ENCODE data around the gene TPO.
A peak's percentile ranks its signal among the peaks of the same experiment; 100 is the strongest.
"Not testable (repeated sequence)": the region's sequence is repeated elsewhere in the genome, so short reads cannot be mapped to it uniquely, and the experiment has no call there.

TPO gene

DNA sequence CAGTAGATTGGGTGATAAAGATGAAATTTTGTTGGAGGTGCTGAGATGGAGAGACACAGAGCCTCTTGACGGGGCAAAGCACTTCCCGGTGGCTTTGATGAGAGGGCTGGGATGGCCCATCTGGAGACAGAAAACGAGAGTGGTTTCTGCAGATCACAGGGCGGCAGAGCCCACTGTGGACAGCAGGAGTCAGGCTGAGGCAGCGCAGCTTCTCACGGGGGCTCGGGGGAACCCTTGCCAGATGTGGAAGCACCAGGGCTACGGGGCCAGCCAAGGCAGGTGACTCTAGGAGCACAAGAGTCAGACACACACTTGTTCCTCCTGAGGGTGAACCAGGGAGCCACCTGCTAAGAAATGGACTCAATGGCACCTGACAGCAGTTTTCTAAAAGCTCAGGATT lies 78.5 kb downstream of the TPO start:
- Histone ChIP-seq H3K27ac (ENCODE audit: poor library complexity, severe bottlenecking) (no peak overlapping the region), H3K27me3 (ENCODE audit: insufficient read depth, poor library complexity, severe bottlenecking) (no peaks in the 10 kb centered on the region), H3K4me1 (ENCODE audit: insufficient read depth, poor library complexity, severe bottlenecking) (no peaks in the 10 kb centered on the region), H3K36me3 (ENCODE audit: low read depth) (no peaks in the 10 kb centered on the region), H3K9me3 (ENCODE audit: severe bottlenecking) (no peaks in the 10 kb centered on the region), H3K4me3 (ENCODE audit: severe bottlenecking) (no peak overlapping the region)
- TF ChIP-seq, protein P1, sequence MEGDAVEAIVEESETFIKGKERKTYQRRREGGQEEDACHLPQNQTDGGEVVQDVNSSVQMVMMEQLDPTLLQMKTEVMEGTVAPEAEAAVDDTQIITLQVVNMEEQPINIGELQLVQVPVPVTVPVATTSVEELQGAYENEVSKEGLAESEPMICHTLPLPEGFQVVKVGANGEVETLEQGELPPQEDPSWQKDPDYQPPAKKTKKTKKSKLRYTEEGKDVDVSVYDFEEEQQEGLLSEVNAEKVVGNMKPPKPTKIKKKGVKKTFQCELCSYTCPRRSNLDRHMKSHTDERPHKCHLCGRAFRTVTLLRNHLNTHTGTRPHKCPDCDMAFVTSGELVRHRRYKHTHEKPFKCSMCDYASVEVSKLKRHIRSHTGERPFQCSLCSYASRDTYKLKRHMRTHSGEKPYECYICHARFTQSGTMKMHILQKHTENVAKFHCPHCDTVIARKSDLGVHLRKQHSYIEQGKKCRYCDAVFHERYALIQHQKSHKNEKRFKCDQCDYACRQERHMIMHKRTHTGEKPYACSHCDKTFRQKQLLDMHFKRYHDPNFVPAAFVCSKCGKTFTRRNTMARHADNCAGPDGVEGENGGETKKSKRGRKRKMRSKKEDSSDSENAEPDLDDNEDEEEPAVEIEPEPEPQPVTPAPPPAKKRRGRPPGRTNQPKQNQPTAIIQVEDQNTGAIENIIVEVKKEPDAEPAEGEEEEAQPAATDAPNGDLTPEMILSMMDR (IDR thresholded peaks at IDR 0.05; ENCODE audit: poor library complexity, severe bottlenecking): no peak
- no peak for ATAC-seq (ENCODE audit: low read depth)
- DNase-seq (ENCODE audit: low spot score): peak; percentile 24

DNA sequence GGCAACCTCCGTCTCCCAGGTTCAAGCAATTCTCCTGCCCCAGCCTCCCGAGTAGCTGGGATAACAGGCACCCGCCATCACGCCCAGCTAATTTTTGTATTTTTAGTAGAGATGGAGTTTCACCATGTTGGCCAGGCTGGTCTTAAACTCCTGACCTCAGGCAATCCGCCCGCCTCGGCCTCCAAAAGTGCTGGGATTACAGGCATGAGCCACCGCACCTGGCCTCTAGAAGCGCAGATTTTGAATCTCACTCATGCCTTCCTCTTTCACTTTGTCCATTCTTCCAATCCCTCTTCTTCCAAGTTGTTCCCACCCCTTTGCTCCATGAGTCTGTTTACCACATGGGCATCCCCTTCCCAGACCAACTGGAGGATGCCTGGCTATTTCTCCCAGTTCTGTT lies 79.0 kb downstream of the TPO start:
- peak; percentile 1 for DNase-seq (ENCODE audit: low spot score)
- not testable (repeated sequence) for ATAC-seq (ENCODE audit: low read depth); H3K4me3 ChIP-seq (ENCODE audit: severe bottlenecking); H3K27me3 ChIP-seq (ENCODE audit: insufficient read depth, poor library complexity, severe bottlenecking); H3K9me3 ChIP-seq (ENCODE audit: severe bottlenecking); H3K4me1 ChIP-seq (ENCODE audit: insufficient read depth, poor library complexity, severe bottlenecking); H3K27ac ChIP-seq (ENCODE audit: poor library complexity, severe bottlenecking); H3K36me3 ChIP-seq (ENCODE audit: low read depth)

DNA sequence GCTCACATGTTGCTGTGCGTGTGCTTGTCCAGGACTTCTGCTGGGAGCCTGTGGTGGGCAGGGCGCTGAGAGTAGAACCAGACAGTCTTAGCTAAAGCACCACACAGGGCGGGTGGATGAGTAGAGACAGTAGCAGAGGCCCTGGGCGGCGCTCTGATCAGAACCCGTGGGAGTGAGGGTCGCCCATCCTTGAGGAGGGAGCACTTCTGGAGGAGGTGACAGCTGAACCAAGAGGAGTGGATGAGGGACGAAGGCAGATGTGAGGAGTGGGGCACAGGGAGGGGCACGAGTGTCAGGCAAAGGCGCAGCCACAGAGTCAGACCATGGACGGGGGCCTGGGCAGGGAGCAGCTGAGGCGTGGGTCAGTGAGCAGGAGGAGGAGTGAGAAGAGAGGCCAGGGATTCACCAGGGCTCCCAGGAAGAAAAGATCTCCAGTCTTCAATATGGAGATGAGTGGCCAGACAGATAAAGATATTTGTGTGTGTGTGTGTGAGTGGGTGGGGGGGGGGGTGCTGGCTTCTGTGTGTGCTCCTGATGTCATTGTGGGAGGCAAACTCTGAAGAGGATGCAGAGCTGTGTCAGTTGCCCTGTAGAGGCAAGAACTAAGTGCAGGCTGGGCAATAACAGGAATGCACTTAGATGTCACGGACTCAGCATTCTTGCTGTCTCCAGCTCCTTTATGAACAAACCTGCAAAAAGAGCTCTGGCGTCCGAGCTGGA lies 79.6 kb downstream of the TPO start:
- H3K4me1 ChIP-seq (ENCODE audit: insufficient read depth, poor library complexity, severe bottlenecking): no peaks in the 10 kb centered on the region
- H3K27ac ChIP-seq (ENCODE audit: poor library complexity, severe bottlenecking): no peak overlapping the region
- TF ChIP-seq, protein P1 (IDR thresholded peaks at IDR 0.05; ENCODE audit: poor library complexity, severe bottlenecking): no peak
- peak; percentile 27 for DNase-seq (ENCODE audit: low spot score)
- no peaks in the 10 kb centered on the region for H3K36me3 ChIP-seq (ENCODE audit: low read depth)
- ATAC-seq (ENCODE audit: low read depth): no peak
- H3K27me3 ChIP-seq (ENCODE audit: insufficient read depth, poor library complexity, severe bottlenecking): no peaks in the 10 kb centered on the region
- no peak overlapping the region for H3K4me3 ChIP-seq (ENCODE audit: severe bottlenecking)
- no peaks in the 10 kb centered on the region for H3K9me3 ChIP-seq (ENCODE audit: severe bottlenecking)

DNA sequence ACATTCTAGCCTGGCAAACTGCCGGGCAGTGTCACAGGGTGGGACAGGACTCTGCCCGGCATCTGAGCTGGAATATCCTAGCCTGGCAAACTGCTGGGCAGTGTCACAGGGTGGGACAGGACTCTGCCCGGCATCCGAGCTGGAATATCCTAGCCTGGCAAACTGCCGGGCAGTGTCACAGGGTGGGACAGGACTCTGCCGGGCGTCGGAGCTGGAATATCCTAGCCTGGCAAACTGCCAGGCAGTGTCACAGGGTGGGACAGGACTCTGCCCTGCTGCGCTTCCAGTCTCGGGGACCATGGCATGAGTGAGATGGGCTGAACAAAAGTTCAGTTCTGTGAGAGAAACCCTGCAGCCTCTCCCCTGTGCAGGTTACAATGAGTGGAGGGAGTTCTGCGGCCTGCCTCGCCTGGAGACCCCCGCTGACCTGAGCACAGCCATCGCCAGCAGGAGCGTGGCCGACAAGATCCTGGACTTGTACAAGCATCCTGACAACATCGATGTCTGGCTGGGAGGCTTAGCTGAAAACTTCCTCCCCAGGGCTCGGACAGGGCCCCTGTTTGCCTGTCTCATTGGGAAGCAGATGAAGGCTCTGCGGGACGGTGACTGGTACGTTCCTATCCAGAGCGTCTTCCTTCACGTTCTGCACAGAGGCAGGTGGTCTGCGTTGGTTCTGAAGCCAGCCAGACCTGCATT lies 80.3 kb downstream of the TPO start:
- no peak overlapping the region for H3K27ac ChIP-seq (ENCODE audit: poor library complexity, severe bottlenecking)
- H3K27me3 ChIP-seq (ENCODE audit: insufficient read depth, poor library complexity, severe bottlenecking): no peaks in the 10 kb centered on the region
- no peaks in the 10 kb centered on the region for H3K36me3 ChIP-seq (ENCODE audit: low read depth)
- no peak for ATAC-seq (ENCODE audit: low read depth)
- DNase-seq (ENCODE audit: low spot score): peak; percentile 25
- no peaks in the 10 kb centered on the region for H3K4me1 ChIP-seq (ENCODE audit: insufficient read depth, poor library complexity, severe bottlenecking)
- H3K4me3 ChIP-seq (ENCODE audit: severe bottlenecking): no peak overlapping the region
- H3K9me3 ChIP-seq (ENCODE audit: severe bottlenecking): no peaks in the 10 kb centered on the region
- TF ChIP-seq, protein P1 (IDR thresholded peaks at IDR 0.05; ENCODE audit: poor library complexity, severe bottlenecking): no peak

DNA sequence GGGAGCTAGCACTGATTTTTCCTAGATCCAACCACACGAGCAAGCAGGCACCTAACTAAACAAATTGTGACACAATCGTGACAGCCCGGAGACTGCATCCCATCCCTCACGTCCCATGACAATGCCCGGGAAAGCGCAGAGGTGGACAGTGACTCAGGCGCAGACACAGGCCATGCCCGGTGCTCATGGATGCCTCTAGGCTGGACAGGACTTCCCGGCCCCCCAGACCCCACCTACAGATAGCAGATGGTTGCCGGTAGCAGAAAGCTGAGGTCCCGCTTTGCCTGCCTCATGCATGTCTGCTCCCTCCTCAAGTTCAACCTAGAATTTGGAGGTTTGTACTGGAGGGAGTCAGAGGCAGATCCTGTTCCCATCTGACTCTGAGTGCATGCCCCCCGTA lies 81.0 kb downstream of the TPO start:
- TF ChIP-seq, protein P1 (IDR thresholded peaks at IDR 0.05; ENCODE audit: poor library complexity, severe bottlenecking): no peak
- H3K4me1 ChIP-seq (ENCODE audit: insufficient read depth, poor library complexity, severe bottlenecking): no peaks in the 10 kb centered on the region
- ATAC-seq (ENCODE audit: low read depth): no peak
- H3K27me3 ChIP-seq (ENCODE audit: insufficient read depth, poor library complexity, severe bottlenecking): no peaks in the 10 kb centered on the region
- no peak overlapping the region for H3K27ac ChIP-seq (ENCODE audit: poor library complexity, severe bottlenecking)
- H3K9me3 ChIP-seq (ENCODE audit: severe bottlenecking): no peaks in the 10 kb centered on the region
- no peaks in the 10 kb centered on the region for H3K36me3 ChIP-seq (ENCODE audit: low read depth)
- no peak overlapping the region for H3K4me3 ChIP-seq (ENCODE audit: severe bottlenecking)
- peak; percentile 40 for DNase-seq (ENCODE audit: low spot score)

Data from RWPE2 (cell line).